SHP77 treated with DMSO at 0.1 percent for 48 hours (cell line): ENCODE measurements around the gene MACF1.
"Not testable (repeated sequence)": the region's sequence is repeated elsewhere in the genome, so short reads cannot be mapped to it uniquely, and the experiment has no call there.

Source experiments
- DNase-seq: peaks from one replicate; lab custom pipeline; 2025; lab: John Stamatoyannopoulos, UW

Gene MACF1

DNA sequence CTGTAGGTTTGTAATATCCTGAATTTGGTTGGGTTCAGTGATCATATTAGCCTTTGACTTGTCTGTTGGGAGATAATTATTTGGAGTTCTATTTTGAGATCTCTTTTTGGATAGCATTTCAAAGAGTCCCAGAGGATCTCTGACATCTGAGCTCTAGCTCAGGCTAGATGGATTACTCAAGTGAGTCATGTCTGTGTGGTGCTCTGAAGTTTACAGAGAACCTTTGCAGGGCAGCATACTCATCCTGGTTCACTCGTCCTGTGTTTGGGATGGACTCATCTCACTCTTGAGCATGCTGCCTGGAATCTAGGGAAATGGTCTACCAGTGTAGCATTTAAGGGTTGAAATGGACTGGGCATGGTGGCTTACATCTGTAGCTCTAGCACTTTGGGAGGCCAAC lies 257.6 kb downstream of the MACF1 start:
- no peak for DNase-seq

DNA sequence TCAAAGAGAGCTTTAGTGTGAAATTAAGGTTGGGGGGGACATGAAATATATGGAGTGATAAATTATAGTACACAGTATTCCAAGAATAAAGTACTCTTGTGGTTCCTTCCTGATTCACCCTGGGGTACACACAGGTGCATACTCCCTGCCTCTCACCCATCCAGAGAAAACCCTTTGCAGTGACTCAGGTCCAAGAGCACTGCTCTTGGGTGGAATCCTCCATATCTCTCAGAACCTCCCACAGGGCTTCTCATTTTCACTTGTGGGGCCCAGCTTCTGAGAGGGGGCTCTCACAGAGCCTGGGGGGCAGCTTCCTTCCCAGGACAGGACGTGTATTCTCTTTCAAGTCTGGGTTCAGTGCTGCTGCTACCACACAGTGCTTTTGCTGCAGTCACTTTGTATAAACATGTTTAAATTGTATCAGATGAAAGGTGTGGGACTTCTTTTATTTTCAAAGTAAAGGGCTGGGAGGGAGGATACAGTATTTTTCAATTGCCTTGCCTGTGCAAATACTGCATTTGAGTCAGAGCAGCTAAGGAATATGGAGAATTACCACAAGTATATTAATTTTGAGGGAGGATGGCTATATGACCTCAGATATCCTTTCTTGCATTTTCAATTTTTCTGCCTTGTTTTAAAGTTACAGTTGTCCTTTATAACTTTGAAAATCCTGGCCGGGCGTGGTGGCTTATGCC lies 262.1 kb downstream of the MACF1 start:
- no peak for DNase-seq

DNA sequence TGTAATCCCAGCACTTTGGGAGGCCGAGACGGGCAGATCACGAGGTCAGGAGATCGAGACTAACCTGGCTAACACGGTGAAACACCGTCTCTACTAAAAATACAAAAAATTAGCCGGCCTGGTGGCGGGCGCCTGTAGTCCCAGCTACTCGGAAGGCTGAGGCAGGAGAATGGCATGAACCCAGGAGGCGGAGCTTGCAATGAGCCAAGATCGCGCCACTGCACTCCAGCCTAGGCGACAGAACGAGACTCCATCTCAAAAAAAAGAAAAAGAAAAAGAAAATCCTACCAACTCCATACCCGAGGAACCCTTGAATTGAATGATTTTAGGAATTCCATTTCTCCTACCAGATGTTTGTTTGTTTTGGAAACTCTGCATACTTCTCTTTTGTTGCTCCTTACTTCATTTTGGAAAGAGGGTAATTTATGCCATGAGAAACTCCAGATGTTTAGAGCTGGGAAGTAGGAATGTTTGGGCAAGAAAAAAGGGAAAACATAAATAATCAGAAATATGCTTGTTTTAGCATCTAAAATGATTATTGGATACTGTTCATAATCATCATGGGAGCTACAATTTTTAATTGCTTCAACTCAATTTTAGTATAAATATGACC lies 262.7 kb downstream of the MACF1 start:
- DNase-seq, result not testable (repeated sequence)

DNA sequence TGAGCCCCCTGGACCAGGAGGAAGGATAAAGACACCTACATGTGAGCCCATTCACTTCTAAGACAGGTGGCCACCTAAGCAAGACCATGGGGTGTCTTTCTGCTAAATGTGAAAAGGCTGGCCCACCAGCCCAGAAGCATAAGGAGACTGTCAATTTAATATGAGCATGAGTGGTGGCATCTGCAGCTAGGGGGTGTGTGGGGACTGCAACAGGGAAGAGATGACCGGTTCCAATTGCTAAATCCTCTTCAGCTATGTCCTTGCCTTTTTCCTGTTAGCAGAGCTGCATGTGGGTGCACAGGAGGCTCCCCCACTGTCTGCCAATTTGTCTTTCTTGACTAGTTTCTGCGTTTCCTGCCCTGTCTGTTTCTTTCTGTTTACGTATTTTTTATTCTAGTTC lies 264.7 kb downstream of the MACF1 start:
- no peak for DNase-seq

DNA sequence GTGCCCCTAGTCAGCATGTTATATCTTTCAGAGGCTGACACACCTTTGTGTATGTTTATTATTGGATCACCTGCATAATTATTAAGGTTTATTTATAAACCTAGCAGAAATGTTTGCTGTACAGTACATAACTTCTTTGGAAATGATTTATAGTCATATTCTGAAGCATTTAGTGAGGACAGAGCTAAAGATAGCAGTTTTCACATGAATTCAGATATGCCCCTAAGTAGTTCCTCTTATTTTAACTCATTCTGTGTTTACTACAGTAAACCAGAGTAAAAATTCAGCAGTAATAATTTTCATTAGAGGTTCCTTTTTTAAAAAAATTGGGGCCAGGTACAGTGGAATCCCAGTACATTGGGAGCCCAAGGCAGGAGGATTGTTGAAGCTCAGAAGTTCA lies 265.5 kb downstream of the MACF1 start:
- no peak for DNase-seq

DNA sequence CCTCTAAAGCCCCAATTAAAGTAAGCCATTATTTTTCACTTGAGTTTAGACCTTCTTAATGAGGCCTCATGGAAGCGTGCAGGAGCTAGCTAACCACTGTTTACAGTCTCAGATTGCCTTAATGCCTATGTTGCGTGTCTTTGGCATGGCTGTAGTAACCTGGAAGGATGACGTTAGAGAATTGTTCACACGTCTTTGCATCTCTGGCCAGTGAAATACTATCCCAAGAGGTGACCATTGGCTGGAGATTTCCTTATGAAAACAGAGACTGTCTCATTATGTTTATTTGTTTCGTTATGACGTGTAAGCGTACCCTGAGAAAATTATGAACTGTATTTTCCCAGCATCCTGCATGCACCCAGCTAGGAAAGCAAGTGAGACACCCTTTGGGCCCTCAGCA lies 268.3 kb downstream of the MACF1 start:
- DNase-seq, result no peak

DNA sequence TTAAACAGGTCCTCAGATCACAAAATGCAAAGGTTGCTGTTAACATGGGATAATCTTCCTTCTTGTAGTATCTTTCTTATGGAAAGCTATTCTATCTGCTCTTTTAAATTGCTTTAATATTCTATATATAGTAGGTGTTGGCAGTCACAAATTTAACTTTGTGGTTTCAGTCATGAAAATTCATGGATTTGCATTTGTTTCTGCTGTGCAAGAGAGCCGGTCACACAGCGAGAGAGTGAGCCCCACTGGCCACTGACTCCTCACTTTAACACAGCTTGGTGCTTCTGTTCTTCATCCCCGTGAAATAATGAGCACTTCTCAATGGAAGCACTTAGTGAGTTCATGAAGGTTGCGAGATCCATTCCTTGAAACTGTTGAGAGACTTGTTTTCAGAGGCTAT lies 268.8 kb downstream of the MACF1 start:
- no peak for DNase-seq

DNA sequence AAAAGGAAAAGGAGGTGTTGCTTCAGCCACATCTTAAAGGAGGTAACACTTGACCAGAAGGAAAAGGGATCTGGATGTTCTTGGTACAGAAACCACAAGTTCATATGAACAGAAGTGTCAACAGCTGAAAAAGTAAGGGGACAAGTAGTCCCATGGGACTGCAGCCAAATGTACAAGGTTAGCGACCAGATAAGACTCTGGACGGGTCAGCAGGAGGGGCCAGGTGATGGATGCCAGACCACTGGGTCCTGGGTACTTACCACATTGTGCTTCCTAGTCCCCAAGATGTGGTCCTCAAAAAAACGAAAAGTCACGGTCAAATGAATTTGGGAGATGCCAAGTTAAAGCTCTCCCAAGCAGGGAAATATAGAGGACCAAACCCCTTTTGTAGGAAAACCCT lies 270.3 kb downstream of the MACF1 start:
- DNase-seq, result no peak

DNA sequence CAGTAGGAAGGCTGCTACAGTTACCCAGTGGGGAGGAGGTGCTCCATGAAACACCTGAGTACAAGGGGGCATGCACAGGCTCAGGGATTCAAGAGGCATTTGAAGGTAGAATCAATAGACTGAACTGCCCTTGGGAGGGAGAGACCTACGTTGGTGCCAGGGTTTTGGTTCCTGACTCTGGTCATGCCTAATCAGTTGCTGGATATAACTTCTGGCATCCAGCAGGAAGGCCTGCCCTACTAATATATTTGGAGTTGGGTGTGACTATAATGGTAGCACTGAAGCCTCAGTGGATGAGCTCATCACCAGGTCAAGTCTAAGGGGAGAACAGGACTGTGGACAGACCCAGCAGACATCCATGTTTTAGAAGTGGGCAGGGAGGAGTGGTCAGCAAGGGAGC lies 271.1 kb downstream of the MACF1 start:
- DNase-seq, result not testable (repeated sequence)

DNA sequence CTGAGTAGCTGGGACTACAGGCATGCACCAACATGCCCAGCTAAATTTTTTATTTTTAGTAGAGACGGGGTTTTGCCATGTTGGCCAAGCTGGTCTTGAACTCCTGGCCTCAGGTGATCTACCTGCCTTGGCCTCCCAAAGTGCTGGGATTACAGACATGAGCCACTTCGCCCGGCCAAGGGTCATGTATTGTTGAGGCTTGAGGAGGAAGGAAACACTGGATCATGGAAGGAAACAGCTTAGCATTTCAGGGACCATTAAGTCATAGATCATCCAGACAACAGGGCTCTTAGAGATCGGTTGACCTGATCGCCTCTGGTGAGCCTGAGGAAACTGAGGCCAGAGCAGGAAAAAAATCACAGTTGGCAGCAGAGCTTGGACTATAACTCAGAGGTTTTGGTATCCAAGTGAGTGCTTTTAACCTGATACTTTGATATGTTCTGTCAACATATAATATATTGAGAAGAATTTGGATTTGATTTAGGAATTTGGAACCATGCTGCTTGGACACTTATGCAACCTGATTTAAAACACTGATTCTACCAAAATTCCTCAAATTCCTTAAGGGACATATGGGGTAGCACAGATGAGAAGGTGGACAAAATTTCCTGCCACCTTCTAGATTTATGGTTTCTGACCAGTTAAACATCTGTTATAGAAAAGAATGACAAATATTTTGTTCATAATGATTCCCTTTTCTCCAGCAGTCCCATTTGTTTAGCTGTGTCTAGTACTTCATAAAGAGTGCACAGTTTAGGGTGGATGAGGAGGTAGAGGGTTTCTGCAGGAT lies 273.8 kb downstream of the MACF1 start:
- no peak for DNase-seq

DNA sequence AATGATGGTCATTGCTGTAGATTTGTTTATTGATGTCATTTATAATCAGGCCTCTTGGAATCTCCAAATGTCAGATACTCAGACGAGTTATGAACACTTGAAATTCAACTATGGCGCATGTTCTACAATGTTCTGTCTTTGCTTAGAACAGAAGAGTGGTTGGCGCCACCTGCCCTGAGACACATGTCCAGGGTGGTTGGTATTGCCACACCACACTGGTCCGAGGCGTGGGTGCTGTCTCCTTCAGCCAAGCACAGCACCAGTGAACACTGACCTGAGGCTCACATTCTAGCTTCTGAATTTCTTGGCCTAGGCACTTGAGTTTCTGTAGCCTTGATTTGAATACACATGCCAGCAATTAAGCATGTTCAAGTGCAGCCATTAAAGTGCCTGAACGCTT lies 276.8 kb downstream of the MACF1 start:
- no peak for DNase-seq

DNA sequence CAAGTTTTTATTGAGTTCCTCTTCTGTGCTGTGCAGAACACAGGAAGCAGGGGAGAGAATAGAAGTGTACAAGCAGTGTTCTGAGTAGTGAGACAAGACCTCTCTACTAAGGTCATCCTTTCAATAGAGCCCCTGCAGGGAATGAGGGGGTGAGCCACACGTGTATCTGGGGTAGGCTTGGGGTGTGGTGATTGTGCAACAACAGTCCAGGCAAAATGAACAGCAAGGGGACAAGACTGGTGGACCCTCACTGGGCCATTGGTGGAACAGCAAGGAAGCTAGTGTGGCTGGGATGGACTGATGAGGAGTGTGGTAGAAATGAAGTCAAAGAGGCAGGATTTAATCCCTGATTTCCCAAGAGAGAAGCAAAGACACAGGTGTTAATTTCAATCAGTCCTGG lies 278.8 kb downstream of the MACF1 start:
- DNase-seq, result no peak

DNA sequence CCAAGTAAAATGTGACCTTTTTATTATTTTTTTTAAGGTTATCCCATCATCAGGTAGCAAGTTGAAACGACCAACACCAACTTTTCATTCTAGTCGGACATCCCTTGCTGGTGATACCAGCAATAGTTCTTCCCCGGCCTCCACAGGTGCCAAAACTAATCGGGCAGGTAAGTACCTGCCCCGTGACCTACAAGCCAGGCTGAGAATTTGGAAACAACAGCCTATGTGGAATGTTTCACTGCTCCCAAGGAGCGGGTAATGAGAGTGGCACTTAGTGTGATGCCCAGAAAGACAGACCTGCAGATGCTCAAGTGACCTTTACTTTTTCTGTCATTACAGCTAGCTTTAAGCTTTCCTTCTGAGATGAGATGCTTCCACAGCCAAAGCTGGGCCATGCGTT lies 280.1 kb downstream of the MACF1 start:
- no peak for DNase-seq

DNA sequence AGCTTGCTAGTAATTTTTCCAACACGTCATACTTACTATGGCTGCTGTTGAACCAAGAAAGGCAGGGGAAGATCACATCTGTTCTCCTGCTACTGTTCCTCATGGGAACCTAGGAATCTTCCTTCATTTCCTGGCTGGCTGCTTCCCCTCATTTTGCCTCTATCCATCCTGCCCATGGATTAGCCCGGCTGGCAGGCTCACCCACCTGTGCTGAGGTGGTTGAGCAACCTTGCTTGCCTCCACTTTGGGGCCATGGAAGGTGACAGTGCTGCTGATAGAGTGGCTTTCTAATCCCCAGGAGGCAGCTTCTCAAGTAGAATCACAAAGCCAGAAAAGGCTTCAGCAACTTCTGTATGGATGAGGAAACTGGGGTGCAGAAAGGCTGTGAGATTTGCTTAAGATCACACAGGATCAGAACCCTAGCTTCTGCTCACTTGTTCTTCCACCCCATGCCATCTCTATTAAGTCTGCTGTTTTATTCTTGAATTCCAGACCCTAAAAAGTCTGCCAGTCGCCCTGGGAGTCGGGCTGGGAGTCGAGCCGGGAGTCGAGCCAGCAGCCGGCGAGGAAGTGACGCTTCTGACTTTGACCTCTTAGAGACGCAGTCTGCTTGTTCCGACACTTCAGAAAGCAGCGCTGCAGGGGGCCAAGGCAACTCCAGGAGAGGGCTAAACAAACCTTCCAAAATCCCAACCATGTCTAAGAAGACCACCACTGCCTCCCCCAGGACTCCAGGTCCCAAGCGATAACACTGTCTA lies 280.7 kb downstream of the MACF1 start:
- no peak for DNase-seq

DNA sequence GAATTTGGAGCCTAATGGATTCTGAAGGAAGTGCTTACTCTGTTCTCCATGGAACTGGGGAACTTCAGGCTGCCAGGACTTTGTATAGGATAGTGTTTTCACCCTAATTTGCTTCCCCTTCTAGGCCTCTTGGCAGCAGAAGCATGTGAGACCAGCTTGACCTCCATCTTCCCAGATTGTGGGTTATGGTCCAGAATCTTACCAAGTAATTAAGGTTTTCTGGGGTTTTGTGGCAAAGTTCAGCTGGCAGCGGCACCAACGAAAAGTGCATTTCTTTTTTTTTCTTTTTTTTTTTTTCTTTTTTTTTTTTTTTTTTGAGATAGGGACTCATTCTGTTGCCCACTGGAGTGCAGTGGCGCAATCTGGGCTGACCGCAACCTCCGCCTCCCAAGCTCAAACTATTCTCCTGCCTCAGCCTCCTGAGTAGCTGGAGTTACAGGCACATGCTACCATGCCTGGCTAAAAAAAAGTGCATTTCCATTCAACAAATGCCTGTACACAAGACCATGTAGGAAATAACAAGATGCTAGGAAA lies 283.6 kb downstream of the MACF1 start:
- no peak for DNase-seq

DNA sequence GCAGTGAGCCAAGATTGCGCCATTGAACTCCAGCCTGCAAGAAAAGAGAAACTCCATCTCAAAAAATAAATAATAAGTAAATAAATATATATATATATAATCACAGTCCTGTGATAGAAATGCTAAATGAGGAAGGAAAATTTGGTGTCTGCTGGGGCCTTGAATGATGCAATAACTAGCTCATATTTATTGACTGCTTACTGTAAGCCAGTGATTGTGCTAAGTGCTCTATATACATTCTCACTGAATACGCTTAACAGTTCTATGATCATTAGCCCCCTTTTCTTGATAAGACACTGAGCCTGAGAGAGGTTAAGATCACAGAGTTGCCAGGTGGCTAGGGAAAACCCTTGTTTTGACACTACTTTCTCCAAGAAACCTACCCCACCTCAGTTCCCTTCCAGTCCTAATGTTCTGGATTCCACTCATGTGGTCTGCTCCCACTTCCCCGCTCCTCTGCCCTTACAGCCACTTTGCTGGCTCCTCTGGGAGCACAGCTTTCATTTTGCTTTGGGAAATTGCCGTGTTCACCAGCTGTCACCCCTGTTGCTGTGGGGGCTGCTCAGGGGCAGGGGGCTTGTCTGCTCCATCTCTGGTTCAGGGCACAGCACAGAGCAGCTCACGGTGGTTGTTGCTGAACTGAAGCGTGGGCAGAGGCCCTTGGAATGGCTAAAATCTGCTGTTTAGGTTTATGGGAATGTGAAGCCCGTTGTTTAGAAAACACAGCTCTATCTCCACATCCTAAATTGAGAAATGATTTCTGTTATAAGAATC lies 284.5 kb downstream of the MACF1 start:
- DNase-seq, result no peak

DNA sequence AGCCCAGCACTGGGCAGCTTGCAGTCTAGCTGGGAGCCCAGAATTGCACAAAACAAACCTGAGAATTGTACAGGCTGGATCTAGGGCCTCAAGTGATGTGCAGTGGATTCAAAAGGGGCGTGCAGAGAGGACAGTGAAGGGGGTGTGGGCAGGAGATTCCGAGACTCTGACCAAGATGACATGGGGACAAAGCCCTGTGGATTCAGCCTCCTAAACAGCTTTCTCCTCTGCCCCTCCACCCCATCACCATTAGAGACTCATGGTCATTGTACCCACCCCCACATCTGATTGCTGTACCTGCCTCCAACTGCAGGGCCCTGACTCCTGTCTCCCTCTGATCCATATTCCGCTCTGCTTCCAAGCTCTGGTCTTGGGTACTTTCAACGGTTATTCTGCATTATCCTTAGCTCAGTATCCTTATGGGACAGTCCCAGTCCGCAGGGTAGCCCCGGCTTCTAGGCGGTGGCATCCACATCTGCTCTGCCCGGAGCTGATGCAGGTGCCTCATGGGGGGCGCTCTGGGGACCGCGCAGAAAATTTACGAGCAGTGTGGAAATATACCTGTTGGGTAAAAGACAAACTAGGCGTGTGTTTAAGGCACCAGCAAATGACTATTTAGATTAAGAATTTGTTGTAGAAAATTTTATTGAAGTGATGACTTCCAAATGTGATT lies 285.2 kb downstream of the MACF1 start:
- no peak for DNase-seq

DNA sequence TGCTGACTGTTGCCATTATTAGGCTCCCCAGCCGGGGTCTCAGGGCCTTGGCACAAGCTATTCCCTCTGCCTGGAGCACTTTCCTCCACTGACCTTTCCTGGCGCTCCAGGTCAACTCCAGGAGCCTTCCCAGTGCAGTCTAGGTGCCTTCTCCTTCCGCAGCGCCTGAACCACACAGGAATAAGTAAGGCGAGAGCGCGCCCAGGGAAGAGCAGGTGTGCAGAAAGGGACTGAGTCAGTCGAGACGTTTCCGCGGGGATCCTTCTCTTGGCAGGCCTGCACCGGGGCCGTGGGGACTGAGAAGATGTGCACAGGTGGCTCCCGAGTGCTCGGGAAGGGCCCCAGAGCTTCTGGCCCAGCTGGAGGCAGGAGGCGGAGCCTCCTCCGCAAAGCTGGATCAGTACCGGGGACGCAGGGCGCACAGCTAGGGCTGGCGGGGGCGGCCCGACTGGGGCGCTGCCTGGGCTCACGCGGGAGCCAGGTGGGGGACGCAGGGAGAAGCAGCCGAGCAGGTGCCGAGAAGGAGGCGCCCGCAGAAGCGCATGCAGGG lies 286.2 kb downstream of the MACF1 start:
- DNase-seq, result no peak

DNA sequence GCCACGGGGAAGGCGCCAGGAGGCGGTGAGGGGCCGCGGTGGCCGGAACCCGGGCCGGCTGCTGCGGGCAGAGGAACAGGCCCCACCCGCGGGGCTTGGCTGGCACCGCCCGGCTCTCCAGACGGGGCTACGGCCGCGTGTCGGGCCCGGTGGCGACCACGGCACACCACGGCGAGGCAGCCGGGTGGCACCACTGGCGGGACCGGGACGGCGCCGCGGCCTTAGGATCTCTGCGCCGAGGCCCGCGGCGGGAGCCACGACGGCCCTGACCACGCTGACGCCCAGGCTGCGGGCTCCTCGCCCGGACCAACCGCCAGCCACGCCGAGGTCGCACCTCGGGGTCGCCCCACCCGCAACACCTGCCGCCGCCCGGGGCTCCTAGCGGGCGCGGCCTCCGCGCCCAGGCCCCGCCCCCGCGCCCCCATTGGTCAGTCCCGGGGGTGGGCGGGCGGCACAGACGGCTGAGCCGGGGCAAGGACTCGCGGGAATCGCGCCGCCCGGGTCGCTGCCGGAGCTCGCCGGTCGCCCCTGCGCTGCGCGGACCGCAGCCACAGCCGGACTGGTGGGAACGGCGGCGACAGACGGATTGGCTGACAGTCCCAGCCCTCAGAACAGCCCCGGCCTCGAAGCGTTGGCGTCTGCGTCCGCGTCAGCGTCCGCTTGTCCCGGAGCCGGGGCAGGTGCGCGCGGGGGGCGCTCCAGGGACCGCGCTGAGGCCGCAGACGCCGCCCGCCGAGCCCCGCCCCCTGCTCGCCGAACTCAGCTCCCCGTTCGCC lies 286.8 kb downstream of the MACF1 start, which contains the start of gene BMP8A:
Gene BMP8A, plus strand, starts transcription at position 491 of the 776 bp plus-strand sequence. CDS start 356 bp downstream, outside the sequence.
- DNase-seq, result peak; percentile 42
